IMR-90 (cell line): ENCODE measurements around the gene ACACB. TPM values are rescaled to one million over a fixed set of nuclear protein-coding genes. Genes with fewer than 3 reads are reported as not detected.
"Not testable (repeated sequence)": the region's sequence is repeated elsewhere in the genome, so short reads cannot be mapped to it uniquely, and the experiment has no call there.

Experiments
- ATAC-seq: fragments of 200-7000 bp; cut with Tn5 transposase; 2 replicates; pipeline ENCODE4 v1.9.1; 2020; ENCODE audit warnings: low read depth, mild to moderate bottlenecking, moderate library complexity
- BruUV-seq: library from RNA; stranded (reverse); fragments of 400-500 nt; replicated peaks from 2 replicates; lab custom pipeline; 2021; lab: Mats Ljungman, UMichigan
- CTCF ChIA-PET: fragments of 300-600 bp; formaldehyde crosslinking; extraction: SDS; loops from one replicate; lab custom pipeline; 2021; ENCODE audit warnings: antibody characterized with exemption; lab: Yijun Ruan, JAX
- POLR2A ChIA-PET: fragments of 300-600 bp; sonication (Branson Sonifier 250); formaldehyde crosslinking; loops from one replicate; lab custom pipeline; 2022; ENCODE audit warnings: antibody characterized with exemption; ENCODE audit not compliant: unreplicated experiment; lab: Charles Lee
- DNase-seq: peaks from one replicate; pipeline ENCODE4 v3.0.0; 2013
- H2AFZ ChIP-seq: replicated peaks from 2 replicates; pipeline ENCODE3; 2013; ENCODE audit warnings: low read length, mild to moderate bottlenecking; ENCODE audit not compliant: poor library complexity
- H2AK5ac ChIP-seq: 2 replicates; pipeline ENCODE4 v1.6.1; 2013; ENCODE audit warnings: low read depth, low read length, inconsistent platforms
- H2AK9ac ChIP-seq: replicated peaks from 2 replicates; pipeline ENCODE3; 2013; ENCODE audit warnings: mild to moderate bottlenecking, low read depth, low read length, moderate library complexity; ENCODE audit not compliant: poor library complexity
- H2BK120ac ChIP-seq: 2 replicates; pipeline ENCODE4 v1.6.1; 2013; ENCODE audit warnings: low read depth, low read length, inconsistent platforms
- H2BK15ac ChIP-seq: 3 replicates; pipeline ENCODE4 v1.6.1; 2013; ENCODE audit warnings: low read depth, low read length, inconsistent platforms
- H2BK20ac ChIP-seq: 2 replicates; pipeline ENCODE4 v1.6.1; 2013; ENCODE audit warnings: low read depth, mild to moderate bottlenecking, inconsistent platforms, low read length, moderate library complexity
- H2BK5ac ChIP-seq: 2 replicates; pipeline ENCODE4 v1.6.1; 2013; ENCODE audit warnings: mild to moderate bottlenecking, low read depth, low read length, inconsistent platforms; ENCODE audit not compliant: poor library complexity, severe bottlenecking
- H3K14ac ChIP-seq: replicated peaks from 2 replicates; pipeline ENCODE4 v1.6.1; 2013; ENCODE audit warnings: low read depth, low read length, inconsistent platforms
- H3K18ac ChIP-seq: 2 replicates; pipeline ENCODE4 v1.6.1; 2013; ENCODE audit warnings: low read depth, low read length, control low read depth
- H3K23ac ChIP-seq: 2 replicates; pipeline ENCODE4 v1.6.1; 2013; ENCODE audit warnings: low read depth, low read length, inconsistent platforms
- H3K27ac ChIP-seq: 2 replicates; pipeline ENCODE4 v1.5.1; 2013; ENCODE audit warnings: mild to moderate bottlenecking, control low read depth, low read length; ENCODE audit not compliant: insufficient read depth
- H3K27me3 ChIP-seq: 2 replicates; pipeline ENCODE4 v1.6.1; 2013; ENCODE audit warnings: low read length; ENCODE audit not compliant: control insufficient read depth, insufficient read depth
- H3K36me3 ChIP-seq: 2 replicates; pipeline ENCODE4 v1.6.1; 2013; ENCODE audit warnings: low read length, mixed read lengths; ENCODE audit not compliant: control insufficient read depth, insufficient read depth
- H3K4ac ChIP-seq: 2 replicates; pipeline ENCODE4 v1.6.1; 2013; ENCODE audit warnings: low read depth, low read length, inconsistent platforms
- H3K4me1 ChIP-seq: 2 replicates; pipeline ENCODE4 v1.6.1; 2013; ENCODE audit warnings: low read length, mixed read lengths; ENCODE audit not compliant: control insufficient read depth, insufficient read depth
- H3K4me2 ChIP-seq: 2 replicates; pipeline ENCODE4 v1.6.1; 2013; ENCODE audit warnings: low read depth, mild to moderate bottlenecking, control low read depth, low read length, moderate library complexity
- H3K4me3 ChIP-seq: 2 replicates; pipeline ENCODE4 v1.5.1; 2013; ENCODE audit warnings: low read depth, mild to moderate bottlenecking, control low read depth, low read length, moderate library complexity; ENCODE audit not compliant: insufficient read depth
- H3K56ac ChIP-seq: 2 replicates; pipeline ENCODE4 v1.6.1; 2013; ENCODE audit warnings: low read length, inconsistent platforms; ENCODE audit not compliant: insufficient read depth; ENCODE audit errors: extremely low read depth
- H3K79me1 ChIP-seq, 2 experiments: 2 replicates each; pipeline ENCODE4 v1.6.1; 2013; ENCODE audit warnings: low read length in 2 of 2, inconsistent platforms in 1 of 2, low read depth in 1 of 2
- H3K9ac ChIP-seq: 2 replicates; pipeline ENCODE4 v1.6.1; 2013; ENCODE audit warnings: low read depth, low read length, control low read depth
- H3K9me1 ChIP-seq: 2 replicates; pipeline ENCODE4 v1.6.1; 2013; ENCODE audit warnings: low read length, inconsistent platforms; ENCODE audit not compliant: insufficient read depth
- H3K9me3 ChIP-seq: 2 replicates; pipeline ENCODE4 v1.6.1; 2013; ENCODE audit warnings: low read length; ENCODE audit not compliant: control insufficient read depth, insufficient read depth
- H4K20me1 ChIP-seq: 2 replicates; pipeline ENCODE4 v1.6.1; 2013; ENCODE audit warnings: low read length, inconsistent platforms; ENCODE audit not compliant: insufficient read depth
- H4K5ac ChIP-seq: 2 replicates; pipeline ENCODE4 v1.6.1; 2013; ENCODE audit warnings: mild to moderate bottlenecking, low read depth, low read length, control low read depth
- H4K8ac ChIP-seq, 2 experiments: 2 replicates each; pipeline ENCODE4 v1.6.1; 2013; ENCODE audit warnings: low read depth in 2 of 2, low read length in 2 of 2, control low read depth in 1 of 2, inconsistent platforms in 1 of 2
- H4K91ac ChIP-seq: 2 replicates; pipeline ENCODE4 v1.6.1; 2013; ENCODE audit warnings: low read depth, low read length, inconsistent platforms; ENCODE audit not compliant: insufficient read depth
- WGBS, 2 experiments: methylation state at CpG; one replicate each; pipeline versions ENCODE4 v1.1.5 to v1.1.7; 2013; ENCODE audit warnings: missing lambda C conversion rate in 2 of 2; ENCODE audit not compliant: insufficient read length in 1 of 2; ENCODE audit errors: extremely low coverage in 2 of 2; 5-methylcytosine and 5-hydroxymethylcytosine counted together
- dilution Hi-C: fragments of 300-500 bp; cut with HindIII; formaldehyde crosslinking; loops from one replicate; pipeline ENCODE4 v1.14.3; 2018; ENCODE audit warnings: low sequenced_read_pairs; ENCODE audit not compliant: unreplicated experiment
- in situ Hi-C: fragments of 300-500 bp; cut with MboI; formaldehyde crosslinking; loops from 3 replicates; pipeline ENCODE4 v1.14.3; 2019; ENCODE audit warnings: low sequenced_read_pairs, inconsistent platforms, mixed read lengths
- intact Hi-C: fragments of 100-400 bp; cut with micrococcal nuclease; formaldehyde crosslinking; loops from 2 replicates; pipeline ENCODE4 v1.10.0; 2022
- polyA plus RNA-seq, 3 experiments: library from polyadenylated mRNA; depleted of rRNA; stranded (reverse); fragments of >200 nt; gene quantifications; 2 replicates each; pipeline ENCODE4 v1.2.3, GENCODE V29; 2012; ENCODE audit warnings: low replicate concordance in 1 of 3
- total RNA-seq: library from RNA; depleted of rRNA; stranded (reverse); fragments of >200 nt; gene quantifications from 2 replicates; pipeline ENCODE4 v1.2.3, GENCODE V29; 2012

ACACB gene
- total and polyA plus RNA-seq, 2 of the 4 experiments (the other 2 are of a cell fraction): 2.0 to 2.1 TPM

DNA sequence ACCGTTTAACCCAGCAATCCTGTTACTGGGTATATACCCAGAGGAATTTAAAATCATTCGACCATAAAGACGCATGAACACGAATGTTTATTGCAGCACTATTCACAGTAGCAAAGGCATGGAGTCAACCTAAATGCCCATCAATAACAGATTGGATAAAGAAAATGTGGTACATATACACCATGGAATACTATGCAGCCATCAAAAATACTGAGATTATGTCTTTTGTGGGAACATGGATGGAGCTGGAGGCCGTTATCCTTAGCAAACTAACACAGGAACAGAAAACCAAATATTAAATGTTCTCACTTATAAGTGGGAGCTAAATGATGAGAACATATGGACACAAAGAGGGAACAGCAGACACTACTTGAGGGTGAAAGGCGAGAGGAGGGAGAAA, 56.4 kb downstream of the ACACB start:
- H3K9ac ChIP-seq, dilution Hi-C loops, H3K4me2 ChIP-seq, H2BK120ac ChIP-seq, H2AK5ac ChIP-seq, H2BK5ac ChIP-seq, H3K27ac ChIP-seq, H4K20me1 ChIP-seq, H3K18ac ChIP-seq, H3K9me1 ChIP-seq, CTCF ChIA-PET, H4K91ac ChIP-seq, in situ Hi-C loops, H3K56ac ChIP-seq, H3K79me1 ChIP-seq, H2AK9ac ChIP-seq, BruUV-seq, H2BK15ac ChIP-seq, H3K4me3 ChIP-seq, H2BK20ac ChIP-seq, H3K36me3 ChIP-seq, H4K8ac ChIP-seq, H2AFZ ChIP-seq, ATAC-seq, intact Hi-C loops, DNase-seq, H3K9me3 ChIP-seq, H3K4ac ChIP-seq, POLR2A ChIA-PET, H3K14ac ChIP-seq, H3K27me3 ChIP-seq, H3K23ac ChIP-seq, H4K5ac ChIP-seq: not testable (repeated sequence)
- peaks cover 12% of the 10 kb centered on the region; the same call in 1 of the 2 replicates for H3K4me1 ChIP-seq
- no CpG with 5 or more reads among the region's 6 CpGs for WGBS, 2 experiments
